HEK293T (cell line): ENCODE measurements around the gene CFAP47.
"Not testable (repeated sequence)": the region's sequence is repeated elsewhere in the genome, so short reads cannot be mapped to it uniquely, and the experiment has no call there.

Experiments used
- ARNT ChIP-seq: fragments of 450-650 bp; IDR thresholded peaks from 2 replicates; pipeline ENCODE4 v1.6.1; 2017; ENCODE audit warnings: mild to moderate bottlenecking
- BHLHE40 ChIP-seq: fragments of 450-650 bp; IDR thresholded peaks from 2 replicates; pipeline ENCODE4 v1.6.1; 2016; ENCODE audit warnings: mild to moderate bottlenecking, moderate library complexity, borderline replicate concordance
- CTBP1 ChIP-seq: fragments of 450-650 bp; IDR thresholded peaks from 2 replicates; pipeline ENCODE4 v1.6.1; 2016; ENCODE audit warnings: borderline replicate concordance
- FOXA1 ChIP-seq: fragments of 450-650 bp; IDR thresholded peaks from 2 replicates; pipeline ENCODE4 v1.6.1; 2016; ENCODE audit warnings: mild to moderate bottlenecking
- SP1 ChIP-seq: fragments of 450-650 bp; IDR thresholded peaks from 2 replicates; pipeline ENCODE4 v1.6.1; 2017
- TARDBP ChIP-seq: fragments of 450-650 bp; IDR thresholded peaks from 2 replicates; pipeline ENCODE4 v1.6.1; 2016
- ZNF384 ChIP-seq: fragments of 450-650 bp; IDR thresholded peaks from 2 replicates; pipeline ENCODE4 v1.6.1; 2016
- TF ChIP-seq, protein P1 (sequence below): fragments of 450-650 bp; IDR thresholded peaks from 2 replicates; pipeline ENCODE4 v1.6.1; 2016

DNA sequence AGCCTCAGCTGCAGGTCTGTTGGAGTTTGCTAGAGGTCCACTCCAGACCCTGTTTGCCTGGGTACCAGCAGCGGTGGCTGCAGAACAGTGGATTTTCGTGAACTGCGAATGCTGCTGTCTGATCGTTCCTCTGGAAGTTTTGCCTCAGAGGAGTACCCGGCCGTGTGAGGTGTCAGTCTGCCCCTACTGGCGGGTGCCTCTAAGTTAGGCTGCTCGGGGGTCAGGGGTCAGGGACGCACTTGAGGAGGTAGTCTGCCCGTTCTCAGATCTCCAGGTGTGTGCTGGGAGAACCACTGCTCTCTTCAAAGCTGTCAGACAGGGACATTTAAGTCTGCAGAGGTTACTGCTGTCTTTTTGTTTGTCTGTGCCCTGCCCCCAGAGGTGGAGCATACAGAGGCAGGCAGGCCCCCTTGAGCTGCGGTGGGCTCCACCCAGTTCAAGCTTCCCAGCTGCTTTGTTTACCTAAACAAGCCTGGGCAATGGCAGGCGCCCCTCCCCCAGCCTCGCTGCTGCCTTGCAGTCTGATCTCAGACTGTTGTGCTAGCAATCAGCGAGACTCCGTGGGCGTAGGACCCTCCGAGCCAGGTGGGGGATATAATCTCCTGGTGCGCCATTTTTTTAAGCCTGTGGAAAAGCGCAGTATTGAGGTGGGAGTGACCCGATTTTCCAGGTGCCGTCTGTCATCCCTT lies 315.4 kb downstream of the CFAP47 start:
- TF ChIP-seq BHLHE40, ZNF384, CTBP1, ARNT, FOXA1, TARDBP, SP1: not testable (repeated sequence)
- TF ChIP-seq, protein P1, sequence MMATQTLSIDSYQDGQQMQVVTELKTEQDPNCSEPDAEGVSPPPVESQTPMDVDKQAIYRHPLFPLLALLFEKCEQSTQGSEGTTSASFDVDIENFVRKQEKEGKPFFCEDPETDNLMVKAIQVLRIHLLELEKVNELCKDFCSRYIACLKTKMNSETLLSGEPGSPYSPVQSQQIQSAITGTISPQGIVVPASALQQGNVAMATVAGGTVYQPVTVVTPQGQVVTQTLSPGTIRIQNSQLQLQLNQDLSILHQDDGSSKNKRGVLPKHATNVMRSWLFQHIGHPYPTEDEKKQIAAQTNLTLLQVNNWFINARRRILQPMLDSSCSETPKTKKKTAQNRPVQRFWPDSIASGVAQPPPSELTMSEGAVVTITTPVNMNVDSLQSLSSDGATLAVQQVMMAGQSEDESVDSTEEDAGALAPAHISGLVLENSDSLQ: not testable (repeated sequence)
